Parathyroid adenoma (tissue), 2 donors: Measurements from ENCODE around the gene DNAJB13.

ENCODE experiments used
- H2AFZ ChIP-seq: fragments of 300-600 bp; sonication (generic); one replicate; pipeline ENCODE4 v1.7.0; 2017; ENCODE audit warnings: antibody characterized with exemption, mild to moderate bottlenecking
- H3K27ac ChIP-seq: fragments of 300-600 bp; sonication (generic); one replicate; pipeline ENCODE4 v1.7.0; 2017
- H3K27me3 ChIP-seq: fragments of 300-600 bp; sonication (generic); one replicate; pipeline ENCODE4 v1.7.0; 2017; ENCODE audit warnings: low read length; ENCODE audit not compliant: control insufficient read depth, insufficient read depth
- H3K36me3 ChIP-seq: fragments of 300-600 bp; sonication (generic); one replicate; pipeline ENCODE4 v1.7.0; 2017; ENCODE audit warnings: low read length; ENCODE audit not compliant: control insufficient read depth, insufficient read depth
- H3K4me1 ChIP-seq: fragments of 300-600 bp; sonication (generic); one replicate; pipeline ENCODE4 v1.7.0; 2017; ENCODE audit warnings: control low read depth
- H3K4me2 ChIP-seq: fragments of 300-600 bp; sonication (generic); one replicate; pipeline ENCODE4 v1.7.0; 2017; ENCODE audit warnings: low read length
- H3K4me3 ChIP-seq: fragments of 300-600 bp; sonication (generic); one replicate; pipeline ENCODE4 v1.7.0; 2017; ENCODE audit warnings: low read depth, low read length
- H3K79me2 ChIP-seq: fragments of 300-600 bp; sonication (generic); one replicate; pipeline ENCODE4 v1.7.0; 2017; ENCODE audit warnings: control low read depth
- H3K9ac ChIP-seq: fragments of 300-600 bp; sonication (generic); one replicate; pipeline ENCODE4 v1.7.0; 2017; ENCODE audit warnings: mild to moderate bottlenecking
- H3K9me3 ChIP-seq: fragments of 300-600 bp; sonication (generic); one replicate; pipeline ENCODE4 v1.7.0; 2017; ENCODE audit warnings: low read length; ENCODE audit not compliant: control insufficient read depth
- TF ChIP-seq, protein P1 (sequence below): fragments of 300-600 bp; sonication (generic); IDR thresholded peaks from one replicate; pipeline ENCODE4 v1.7.0; 2017; ENCODE audit warnings: antibody characterized with exemption, mild to moderate bottlenecking
- donor health status: primary hyperparathyroidism.

Gene DNAJB13

DNA sequence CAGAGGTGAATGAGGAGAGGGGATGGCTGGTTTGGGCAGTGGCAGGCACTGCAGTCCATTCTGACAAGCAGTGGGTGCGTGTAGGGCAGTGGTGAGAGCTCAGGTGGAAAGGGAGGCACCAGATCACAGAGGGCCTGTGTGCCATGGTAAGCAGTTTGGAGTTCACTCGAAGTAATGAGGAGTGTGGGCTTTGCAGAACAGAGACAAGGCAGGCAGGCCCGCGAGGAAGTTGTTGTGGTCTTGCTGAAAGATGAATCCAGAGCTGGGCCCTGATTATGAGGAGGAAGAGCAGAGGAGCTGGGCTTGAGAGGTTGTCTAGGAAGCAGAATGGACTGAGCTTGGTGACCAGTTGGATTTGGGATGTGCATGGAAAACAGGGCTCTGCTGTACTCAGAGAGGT lies 1.6 kb upstream of the DNAJB13 start:
- H3K27me3 ChIP-seq: no peaks in the 10 kb centered on the region
- H3K4me1 ChIP-seq: no peaks in the 10 kb centered on the region
- H3K4me2 ChIP-seq: no peak overlapping the region
- no peaks in the 10 kb centered on the region for H3K9me3 ChIP-seq
- H3K79me2 ChIP-seq: no peaks in the 10 kb centered on the region
- no peak overlapping the region for H3K9ac ChIP-seq
- no peak overlapping the region for H2AFZ ChIP-seq
- H3K36me3 ChIP-seq: no peaks in the 10 kb centered on the region
- H3K4me3 ChIP-seq: no peak overlapping the region
- TF ChIP-seq, protein P1, sequence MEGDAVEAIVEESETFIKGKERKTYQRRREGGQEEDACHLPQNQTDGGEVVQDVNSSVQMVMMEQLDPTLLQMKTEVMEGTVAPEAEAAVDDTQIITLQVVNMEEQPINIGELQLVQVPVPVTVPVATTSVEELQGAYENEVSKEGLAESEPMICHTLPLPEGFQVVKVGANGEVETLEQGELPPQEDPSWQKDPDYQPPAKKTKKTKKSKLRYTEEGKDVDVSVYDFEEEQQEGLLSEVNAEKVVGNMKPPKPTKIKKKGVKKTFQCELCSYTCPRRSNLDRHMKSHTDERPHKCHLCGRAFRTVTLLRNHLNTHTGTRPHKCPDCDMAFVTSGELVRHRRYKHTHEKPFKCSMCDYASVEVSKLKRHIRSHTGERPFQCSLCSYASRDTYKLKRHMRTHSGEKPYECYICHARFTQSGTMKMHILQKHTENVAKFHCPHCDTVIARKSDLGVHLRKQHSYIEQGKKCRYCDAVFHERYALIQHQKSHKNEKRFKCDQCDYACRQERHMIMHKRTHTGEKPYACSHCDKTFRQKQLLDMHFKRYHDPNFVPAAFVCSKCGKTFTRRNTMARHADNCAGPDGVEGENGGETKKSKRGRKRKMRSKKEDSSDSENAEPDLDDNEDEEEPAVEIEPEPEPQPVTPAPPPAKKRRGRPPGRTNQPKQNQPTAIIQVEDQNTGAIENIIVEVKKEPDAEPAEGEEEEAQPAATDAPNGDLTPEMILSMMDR: no peak
- H3K27ac ChIP-seq: no peak overlapping the region

DNA sequence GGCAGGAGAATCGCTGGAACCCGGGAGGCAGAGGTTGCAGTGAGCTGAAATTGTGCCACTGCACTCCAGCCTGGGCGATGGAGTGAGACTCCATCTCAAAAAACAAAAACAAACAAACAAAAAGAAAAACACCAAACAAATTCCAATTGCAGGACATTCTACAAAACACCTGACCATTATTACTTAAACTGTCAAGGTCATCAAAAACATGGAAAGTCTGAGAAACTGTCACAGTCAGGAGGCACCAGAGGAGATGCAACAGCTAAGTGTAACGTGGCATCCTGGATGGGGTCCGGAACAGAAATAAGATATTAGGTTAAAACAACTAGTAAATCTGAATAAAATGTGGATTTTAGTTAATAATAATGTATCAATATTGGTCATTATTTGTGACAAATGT lies 914 bp upstream of the DNAJB13 start:
- Histone ChIP-seq H3K9ac (no peak overlapping the region), H3K4me1 (no peaks in the 10 kb centered on the region), H2AFZ (no peak overlapping the region), H3K9me3 (no peaks in the 10 kb centered on the region), H3K27me3 (no peaks in the 10 kb centered on the region), H3K4me3 (no peak overlapping the region), H3K27ac (no peak overlapping the region), H3K4me2 (no peak overlapping the region), H3K36me3 (no peaks in the 10 kb centered on the region), H3K79me2 (no peaks in the 10 kb centered on the region)
- TF ChIP-seq, protein P1: no peak

DNA sequence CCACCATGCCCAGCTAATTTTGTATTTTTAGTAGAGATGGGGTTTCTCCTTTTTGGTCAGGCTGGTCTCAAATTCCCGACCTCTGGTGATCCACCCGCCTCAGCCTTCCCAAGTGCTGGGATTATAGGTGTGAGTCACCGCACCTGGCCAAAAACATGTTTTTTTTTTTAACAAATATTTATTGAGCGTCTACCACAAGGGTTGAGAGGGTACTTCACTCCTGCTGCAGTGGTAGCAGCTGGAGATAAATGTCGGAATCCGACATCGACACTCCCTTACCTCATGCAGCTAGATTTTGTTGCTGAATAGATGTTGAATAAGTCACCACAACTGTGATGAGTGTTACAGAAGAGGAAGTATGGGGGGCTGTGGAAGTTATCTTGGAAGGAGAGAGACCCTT lies 971 bp downstream of the DNAJB13 start:
- Histone ChIP-seq H3K4me1 (no peaks in the 10 kb centered on the region), H3K79me2 (no peaks in the 10 kb centered on the region), H3K9me3 (no peaks in the 10 kb centered on the region), H3K4me3 (no peak overlapping the region), H3K4me2 (no peak overlapping the region), H2AFZ (no peak overlapping the region), H3K9ac (no peak overlapping the region), H3K27me3 (no peaks in the 10 kb centered on the region), H3K36me3 (no peaks in the 10 kb centered on the region), H3K27ac (no peak overlapping the region)
- TF ChIP-seq, protein P1: no peak

DNA sequence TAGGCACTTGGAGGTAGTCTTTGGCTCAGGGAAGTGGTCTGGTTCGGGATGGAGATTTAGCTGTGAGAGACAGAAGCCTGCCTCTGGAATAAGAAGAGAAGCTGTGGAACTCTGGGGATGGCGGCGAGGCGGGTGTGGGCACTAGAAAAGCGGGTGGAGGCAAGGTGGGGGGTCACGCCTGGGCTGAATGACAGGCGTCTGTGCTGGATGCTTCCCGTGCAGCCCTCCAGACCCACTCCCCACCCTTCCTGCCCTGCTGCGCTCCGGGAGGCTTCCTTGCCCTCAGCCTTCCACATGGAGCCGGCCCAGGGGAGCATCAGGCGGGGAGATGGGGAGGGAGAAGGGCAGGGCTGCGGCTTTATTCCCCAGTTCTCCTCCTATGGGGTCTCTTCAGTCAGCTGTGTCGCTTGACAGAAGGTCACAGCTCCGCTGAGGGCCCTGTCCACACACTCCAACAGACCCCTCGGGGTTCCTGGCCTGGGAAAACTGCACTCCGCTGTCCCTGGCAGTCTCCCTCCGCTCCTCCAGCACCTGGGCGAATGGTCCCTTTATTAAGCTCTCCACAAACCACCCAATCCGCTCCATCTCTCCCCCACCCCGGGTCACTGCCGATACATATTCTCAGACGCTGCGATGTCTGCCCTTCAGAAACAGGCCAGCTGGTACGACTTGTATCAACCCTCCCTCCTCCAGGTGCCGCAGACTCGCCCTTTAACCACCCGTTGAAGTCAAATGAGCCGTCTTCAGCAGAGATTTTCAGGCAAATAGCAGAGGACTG lies 6.2 kb downstream of the DNAJB13 start:
- no peaks in the 10 kb centered on the region for H3K36me3 ChIP-seq
- H3K4me3 ChIP-seq: no peak overlapping the region
- H3K4me2 ChIP-seq: no peak overlapping the region
- H3K9ac ChIP-seq: no peak overlapping the region
- H3K9me3 ChIP-seq: no peaks in the 10 kb centered on the region
- H3K27ac ChIP-seq: no peak overlapping the region
- no peak overlapping the region for H2AFZ ChIP-seq
- no peaks in the 10 kb centered on the region for H3K4me1 ChIP-seq
- no peaks in the 10 kb centered on the region for H3K27me3 ChIP-seq
- no peaks in the 10 kb centered on the region for H3K79me2 ChIP-seq
- TF ChIP-seq, protein P1: no peak
